Measurements from ENCODE around the gene ABHD16B.

GRCh38 chr20:63878899-63879663 is 17.8 kb downstream of the ABHD16B start:
- TF ChIP-seq POLR2A (IDR thresholded peaks at IDR 0.05) (no peak), CTCF (IDR thresholded peaks at IDR 0.05) (no peak)

Data from Peyer's patch (tissue), 4 donors.